Tibial artery (tissue), 4 donors: ENCODE measurements around the gene ZBTB1.
A peak's percentile ranks its signal among the peaks of the same experiment; 100 is the strongest.

Experiments
- DNase-seq, 2 donors: peaks; one replicate each; pipeline ENCODE4 v3.0.0-alpha.2; 2019
- H3K27ac ChIP-seq, 2 donors: fragments of 200-600 bp; sonication (generic) in 1 of 2; 1 replicate in 1 of 2; 2 replicates in 1 of 2; pipeline ENCODE4 v1.5.1; 2018 to 2019; ENCODE audit warnings: mild to moderate bottlenecking in 1 of 2
- H3K27me3 ChIP-seq, 2 donors: fragments of 200-600 bp; sonication (generic) in 1 of 2; one replicate each; pipeline versions ENCODE4 v1.5.1 to v1.6.0; 2016 to 2019
- H3K36me3 ChIP-seq, 3 donors: fragments of 200-600 bp; sonication (generic) in 2 of 3; one replicate each; pipeline ENCODE4 v1.5.1; 2016 to 2019; ENCODE audit warnings: mild to moderate bottlenecking in 2 of 3
- H3K4me1 ChIP-seq, 4 donors: fragments of 200-600 bp; sonication (generic) in 2 of 4; 1 replicate in 3 of 4; 2 replicates in 1 of 4; pipeline ENCODE4 v1.5.1; 2016 to 2019
- H3K4me3 ChIP-seq, 2 donors: fragments of 200-600 bp; sonication (generic) in 1 of 2; 1 replicate in 1 of 2; 2 replicates in 1 of 2; pipeline ENCODE4 v1.5.1; 2018 to 2019; ENCODE audit warnings: mild to moderate bottlenecking in 2 of 2
- H3K9me3 ChIP-seq, 3 donors: fragments of 200-600 bp; sonication (generic) in 1 of 3; one replicate each; pipeline ENCODE4 v1.5.1; 2016 to 2019
- CTCF ChIP-seq, 2 experiments: fragments of 200-600 bp in 1 of 2; fragments of 450-650 bp in 1 of 2; IDR thresholded peaks; one replicate each; pipeline ENCODE4 v1.5.1; 2017 to 2019; ENCODE audit warnings: antibody characterized with exemption in 2 of 2, mild to moderate bottlenecking in 1 of 2, moderate library complexity in 1 of 2
- intact Hi-C: fragments of 100-400 bp; cut with DNase I; formaldehyde crosslinking; loops from one replicate; pipeline ENCODE4 v1.15.0; 2023; ENCODE audit warnings: low total_unique reads

ZBTB1 gene

GRCh38 chr14:64531567-64531966, 27.0 kb downstream of the ZBTB1 start:
- DNase-seq = no peak
- no peak overlapping the region for H3K27ac ChIP-seq
- no peaks in the 10 kb centered on the region for H3K9me3 ChIP-seq
- H3K4me3 ChIP-seq = no peak overlapping the region
- H3K4me1 ChIP-seq = no peaks in the 10 kb centered on the region
- TF ChIP-seq CTCF (IDR thresholded peaks at IDR 0.05) = no peak
- no peaks in the 10 kb centered on the region for H3K27me3 ChIP-seq
- intact Hi-C loops = no loop called here
- peaks cover 0 to 9% (median 0%) of the 10 kb centered on the region in 3 donors for H3K36me3 ChIP-seq

- H3K36me3 ChIP-seq = no peaks in the 10 kb centered on the region
- H3K9me3 ChIP-seq = no peaks in the 10 kb centered on the region
- no peak overlapping the region for H3K4me3 ChIP-seq
- peak overlapping the region in 1 of 2 donors; percentile 14 for H3K27ac ChIP-seq
- peaks cover 0 to 18% (median 13%) of the 10 kb centered on the region in 4 donors for H3K4me1 ChIP-seq
- intact Hi-C loops = no loop called here
- no peaks in the 10 kb centered on the region for H3K27me3 ChIP-seq
- no peak for TF ChIP-seq CTCF (IDR thresholded peaks at IDR 0.05)
- no peak for DNase-seq
Observed at GRCh38 chr14:64536488-64537245, 32.1 kb downstream of the ZBTB1 start.

DNA sequence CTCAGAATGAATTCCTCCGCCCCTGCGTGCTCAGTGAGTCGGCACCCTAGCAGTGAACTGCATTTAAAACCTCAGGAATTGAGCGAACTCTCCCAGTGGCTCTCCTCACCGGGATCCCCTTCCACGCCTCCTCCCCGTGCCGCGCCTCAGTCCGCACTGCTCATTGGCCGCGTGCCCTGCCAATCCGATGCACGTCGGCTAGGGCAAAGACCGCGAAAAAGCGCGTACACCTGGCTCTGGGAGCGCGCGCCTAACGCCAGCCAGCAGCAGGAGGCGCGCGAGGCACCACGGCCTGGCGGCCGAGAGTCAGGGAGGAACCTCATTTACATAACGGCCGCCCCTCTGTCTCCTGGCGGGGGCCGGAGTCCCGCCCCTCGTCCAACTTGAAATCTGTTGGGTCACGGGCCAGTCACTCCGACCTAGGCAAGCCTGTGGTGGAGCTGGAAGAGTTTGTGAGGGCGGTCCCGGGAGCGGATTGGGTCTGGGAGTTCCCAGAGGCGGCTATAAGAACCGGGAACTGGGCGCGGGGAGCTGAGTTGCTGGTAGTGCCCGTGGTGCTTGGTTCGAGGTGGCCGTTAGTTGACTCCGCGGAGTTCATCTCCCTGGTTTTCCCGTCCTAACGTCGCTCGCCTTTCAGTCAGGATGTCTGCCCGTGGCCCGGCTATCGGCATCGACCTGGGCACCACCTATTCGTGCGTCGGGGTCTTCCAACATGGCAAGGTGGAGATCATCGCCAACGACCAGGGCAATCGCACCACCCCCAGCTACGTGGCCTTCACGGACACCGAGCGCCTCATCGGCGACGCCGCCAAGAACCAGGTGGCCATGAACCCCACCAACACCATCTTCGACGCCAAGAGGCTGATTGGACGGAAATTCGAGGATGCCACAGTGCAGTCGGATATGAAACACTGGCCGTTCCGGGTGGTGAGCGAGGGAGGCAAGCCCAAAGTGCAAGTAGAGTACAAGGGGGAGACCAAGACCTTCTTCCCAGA, 35.9 kb downstream of the ZBTB1 start, which contains the start of gene HSPA2:
HSPA2 (plus strand) TSS at position 534 of the 995 bp plus-strand sequence; CDS start at position 643, 109 bp downstream.
- peak; percentile 79 to 84 for TF ChIP-seq CTCF (IDR thresholded peaks at IDR 0.05)
- intact Hi-C loops = loop anchor here (2.0 to 10.0 kb wide), 3 partner anchors 38 to 224 kb away; partner anchors contain the start of gene ZBTB25
- Histone ChIP-seq H3K9me3 (no peaks in the 10 kb centered on the region), H3K4me1 (peaks cover 0 to 33% (median 15%) of the 10 kb centered on the region in 4 donors), H3K36me3 (no peaks in the 10 kb centered on the region), H3K4me3 (peak within 1 kb of the TSS; percentile 61 to 64), H3K27me3 (no peaks in the 10 kb centered on the region), H3K27ac (peak within 1 kb of the TSS; percentile 80 to 85)
- peak; percentile 99 to 100 for DNase-seq

DNA sequence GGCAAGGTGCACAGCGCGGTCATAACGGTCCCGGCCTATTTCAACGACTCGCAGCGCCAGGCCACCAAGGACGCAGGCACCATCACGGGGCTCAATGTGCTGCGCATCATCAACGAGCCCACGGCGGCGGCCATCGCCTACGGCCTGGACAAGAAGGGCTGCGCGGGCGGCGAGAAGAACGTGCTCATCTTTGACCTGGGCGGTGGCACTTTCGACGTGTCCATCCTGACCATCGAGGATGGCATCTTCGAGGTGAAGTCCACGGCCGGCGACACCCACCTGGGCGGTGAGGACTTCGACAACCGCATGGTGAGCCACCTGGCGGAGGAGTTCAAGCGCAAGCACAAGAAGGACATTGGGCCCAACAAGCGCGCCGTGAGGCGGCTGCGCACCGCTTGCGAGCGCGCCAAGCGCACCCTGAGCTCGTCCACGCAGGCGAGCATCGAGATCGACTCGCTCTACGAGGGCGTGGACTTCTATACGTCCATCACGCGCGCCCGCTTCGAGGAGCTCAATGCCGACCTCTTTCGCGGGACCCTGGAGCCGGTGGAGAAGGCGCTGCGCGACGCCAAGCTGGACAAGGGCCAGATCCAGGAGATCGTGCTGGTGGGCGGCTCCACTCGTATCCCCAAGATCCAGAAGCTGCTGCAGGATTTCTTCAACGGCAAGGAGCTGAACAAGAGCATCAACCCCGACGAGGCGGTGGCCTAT, 36.8 kb downstream of the ZBTB1 start:
- peak in 1 of 2 donors; percentile 71 for DNase-seq
- TF ChIP-seq CTCF (IDR thresholded peaks at IDR 0.05) = peak in 1 of 2 experiments; percentile 8
- Histone ChIP-seq H3K36me3 (no peaks in the 10 kb centered on the region), H3K4me3 (peak overlapping the region; percentile 61 to 64), H3K4me1 (peaks cover 0 to 33% (median 15%) of the 10 kb centered on the region in 4 donors), H3K27ac (peak overlapping the region; percentile 56 to 68), H3K9me3 (no peaks in the 10 kb centered on the region), H3K27me3 (no peaks in the 10 kb centered on the region)
- intact Hi-C loops = loop anchor here (2.0 to 10.0 kb wide), 3 partner anchors 39 to 223 kb away; partner anchors contain the start of gene ZBTB25
